NCI-H2081 treated with DMSO at 0.1 percent for 48 hours (cell line): ENCODE results near the gene TNPO3.

Source experiments
- DNase-seq: peaks from one replicate; lab custom pipeline; 2025; lab: John Stamatoyannopoulos, UW

The TNPO3 gene

GRCh38 chr7:128906766-128907559 is 147.9 kb downstream of the TNPO3 start:
- DNase-seq = no peak

DNA sequence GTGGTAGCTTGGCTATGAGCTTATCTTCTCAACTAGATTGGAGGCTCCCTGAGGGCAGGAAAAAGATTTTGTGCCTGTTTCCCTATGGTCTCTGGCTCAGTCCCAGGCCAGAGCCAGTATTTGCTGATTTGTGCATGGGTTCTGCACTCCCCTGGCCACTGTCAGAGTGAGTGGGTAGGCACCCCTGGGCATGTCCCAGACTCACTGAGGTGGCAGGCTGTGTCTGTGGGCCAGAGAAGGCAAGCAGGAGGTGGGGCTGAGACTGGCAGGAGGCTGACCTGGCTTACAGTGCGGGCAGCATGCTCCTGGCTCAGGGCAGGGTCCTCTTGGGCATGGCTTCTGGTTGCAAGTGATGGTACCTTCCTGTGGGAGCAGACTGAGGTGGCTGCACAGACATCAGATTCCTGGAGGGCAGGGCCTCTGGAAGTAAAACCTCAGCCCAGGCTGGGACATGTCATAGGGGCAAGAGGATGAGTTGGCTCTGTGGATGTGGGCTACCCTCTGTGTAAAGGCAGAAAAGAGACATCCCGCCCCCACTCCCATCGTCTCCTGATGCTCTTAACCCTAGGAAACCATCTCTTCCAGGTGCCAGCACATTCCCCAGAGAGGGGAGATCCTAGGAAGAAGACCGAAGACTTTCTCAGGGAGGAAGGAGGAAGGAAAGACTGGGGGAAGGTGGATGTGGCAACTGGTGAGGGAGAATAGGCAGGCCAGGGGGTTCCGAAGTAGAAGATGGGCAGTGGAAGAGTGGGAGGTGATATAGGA is 148.7 kb downstream of the TNPO3 start:
- DNase-seq = no peak

GRCh38 chr7:128904381-128905197 is 150.3 kb downstream of the TNPO3 start:
- DNase-seq = no peak
